GM12891 (cell line): ENCODE data around the gene RNF130.

Experiments used
- PAX5 ChIP-seq: IDR thresholded peaks from 2 replicates; pipeline ENCODE4 v1.6.1; 2011; ENCODE audit warnings: low read length, moderate library complexity, mild to moderate bottlenecking; ENCODE audit not compliant: insufficient read depth, severe bottlenecking
- POLR2A ChIP-seq: IDR thresholded peaks from 2 replicates; pipeline ENCODE4 v1.6.1; 2011; ENCODE audit warnings: low read depth, low read length, control low read depth
- POLR2AphosphoS5 ChIP-seq: IDR thresholded peaks from 2 replicates; pipeline ENCODE4 v1.6.1; 2011; ENCODE audit warnings: low read depth, low read length, control low read depth
- POU2F2 ChIP-seq: IDR thresholded peaks from 2 replicates; pipeline ENCODE4 v1.6.1; 2011; ENCODE audit warnings: low read depth, mild to moderate bottlenecking, control low read depth, low read length, moderate library complexity
- SPI1 ChIP-seq: IDR thresholded peaks from 2 replicates; pipeline ENCODE4 v1.6.1; 2011; ENCODE audit warnings: low read depth, low read length, control low read depth
- TAF1 ChIP-seq: IDR thresholded peaks from 2 replicates; pipeline ENCODE4 v1.6.1; 2011; ENCODE audit warnings: low read depth, low read length, control low read depth

DNA sequence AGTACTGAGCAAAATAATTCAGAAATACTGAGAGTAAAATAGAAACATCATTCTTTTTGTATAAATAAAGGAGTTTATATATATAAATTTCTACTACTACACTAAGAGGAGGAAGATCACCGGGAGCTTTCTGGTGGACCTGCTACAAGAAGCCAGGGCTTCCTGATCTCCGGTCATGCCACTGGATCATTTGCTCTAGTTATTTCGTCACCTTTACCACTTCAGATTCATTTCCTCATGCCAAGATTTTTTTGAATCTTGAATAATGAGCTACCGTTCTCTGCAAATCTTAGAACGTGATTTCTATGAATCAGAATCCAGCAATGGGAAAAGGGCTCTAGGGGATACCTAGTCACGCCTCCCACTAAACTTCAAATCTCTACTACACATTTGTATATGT, 111.9 kb downstream of the RNF130 start:
- TF ChIP-seq POLR2A (no peak), SPI1 (no peak), POLR2AphosphoS5 (no peak), POU2F2 (no peak), PAX5 (no peak), TAF1 (no peak)
